ENCODE results near the gene MYO1H.

DNA sequence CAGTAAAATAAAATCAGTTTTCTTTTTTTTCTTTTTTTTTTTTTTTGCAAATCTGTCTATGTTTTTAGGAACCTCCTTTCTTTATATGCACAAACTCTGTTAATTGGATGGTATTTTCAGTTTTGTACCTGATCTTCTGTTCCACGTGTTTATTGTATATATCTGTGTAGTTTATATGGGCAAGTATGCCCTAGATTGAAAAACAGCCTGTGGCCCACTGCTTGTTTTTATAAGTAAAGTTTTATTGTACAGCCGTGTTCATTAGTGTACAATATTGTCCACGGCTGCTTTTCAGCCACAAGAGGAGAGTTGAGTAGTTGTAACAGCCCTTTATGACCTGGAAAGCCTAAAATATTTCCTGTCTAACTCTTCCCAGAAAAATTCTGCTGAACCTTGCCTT is 18.7 kb upstream of the MYO1H start:
- no peak for TF ChIP-seq POLR2A (IDR thresholded peaks at IDR 0.05; ENCODE audit: extremely low read depth, insufficient read length)
- no peak for TF ChIP-seq CTCF (IDR thresholded peaks at IDR 0.05; ENCODE audit: low read depth, low read length)
